ENCODE data around the gene HABP4.
A peak's percentile ranks its signal among the peaks of the same experiment; 100 is the strongest.

HABP4 gene

DNA sequence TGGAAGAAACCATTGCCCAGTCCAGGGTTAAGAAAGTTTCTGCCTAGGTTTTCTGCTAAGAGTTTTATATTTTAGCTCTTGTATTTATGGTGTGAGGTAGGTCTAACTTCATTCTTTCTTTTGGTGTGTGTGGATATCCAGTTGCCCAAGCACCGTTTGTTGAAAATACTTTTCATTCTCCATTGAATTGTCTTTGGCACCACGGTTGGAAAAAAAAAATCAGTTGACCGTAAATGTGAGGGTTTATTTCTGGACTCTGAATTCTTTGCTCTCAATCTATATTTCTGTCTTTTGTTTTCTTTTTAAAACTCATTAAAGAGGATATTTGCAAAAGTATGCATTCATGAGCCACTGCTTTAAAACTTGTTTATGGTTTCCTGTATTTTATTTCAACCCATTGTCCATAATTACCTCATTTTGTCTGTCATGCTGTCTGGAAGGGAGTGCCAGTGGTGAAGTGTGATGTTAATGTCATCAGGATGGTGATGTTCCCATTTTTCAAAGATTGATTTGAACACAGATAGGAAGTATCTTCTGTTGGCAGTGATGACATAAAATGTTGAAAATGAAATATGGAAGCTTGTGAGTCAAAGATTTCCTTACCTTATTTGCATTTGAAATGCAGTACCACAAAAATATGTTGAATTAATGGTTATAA, 33.9 kb downstream of the HABP4 start:
- no peak for TF ChIP-seq SIN3A (IDR thresholded peaks at IDR 0.05; ENCODE audit: borderline replicate concordance, insufficient read depth, low read length)
- no peak for TF ChIP-seq TAF1 (IDR thresholded peaks at IDR 0.05; ENCODE audit: borderline replicate concordance, insufficient read depth, low read length)
- no peak for TF ChIP-seq FOXP2 (optimal IDR thresholded peaks at IDR 0.05; ENCODE audit: borderline replicate concordance, extremely low read depth, extremely low read length, insufficient read depth)

DNA sequence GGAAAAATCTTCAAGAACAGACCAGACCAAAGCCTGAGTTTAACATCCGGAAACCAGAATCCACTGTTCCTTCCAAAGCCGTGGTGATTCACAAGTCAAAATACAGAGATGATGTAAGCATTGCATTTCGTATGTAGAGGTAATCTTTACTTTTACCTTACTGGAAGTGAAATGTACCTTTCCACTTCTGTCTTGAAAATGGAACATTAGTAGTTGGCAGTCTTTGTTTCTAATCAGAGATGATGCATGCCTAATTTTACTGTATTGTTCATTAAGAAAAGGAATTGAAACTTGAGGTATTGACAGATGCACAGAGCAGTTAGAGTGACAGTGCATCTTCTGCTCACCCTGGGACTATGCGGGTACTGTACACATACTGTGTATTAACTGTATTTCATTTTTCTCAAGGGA, 34.6 kb downstream of the HABP4 start:
- TF ChIP-seq FOXP2 (optimal IDR thresholded peaks at IDR 0.05; ENCODE audit: borderline replicate concordance, extremely low read depth, extremely low read length, insufficient read depth): no peak
- TF ChIP-seq, protein P1, sequence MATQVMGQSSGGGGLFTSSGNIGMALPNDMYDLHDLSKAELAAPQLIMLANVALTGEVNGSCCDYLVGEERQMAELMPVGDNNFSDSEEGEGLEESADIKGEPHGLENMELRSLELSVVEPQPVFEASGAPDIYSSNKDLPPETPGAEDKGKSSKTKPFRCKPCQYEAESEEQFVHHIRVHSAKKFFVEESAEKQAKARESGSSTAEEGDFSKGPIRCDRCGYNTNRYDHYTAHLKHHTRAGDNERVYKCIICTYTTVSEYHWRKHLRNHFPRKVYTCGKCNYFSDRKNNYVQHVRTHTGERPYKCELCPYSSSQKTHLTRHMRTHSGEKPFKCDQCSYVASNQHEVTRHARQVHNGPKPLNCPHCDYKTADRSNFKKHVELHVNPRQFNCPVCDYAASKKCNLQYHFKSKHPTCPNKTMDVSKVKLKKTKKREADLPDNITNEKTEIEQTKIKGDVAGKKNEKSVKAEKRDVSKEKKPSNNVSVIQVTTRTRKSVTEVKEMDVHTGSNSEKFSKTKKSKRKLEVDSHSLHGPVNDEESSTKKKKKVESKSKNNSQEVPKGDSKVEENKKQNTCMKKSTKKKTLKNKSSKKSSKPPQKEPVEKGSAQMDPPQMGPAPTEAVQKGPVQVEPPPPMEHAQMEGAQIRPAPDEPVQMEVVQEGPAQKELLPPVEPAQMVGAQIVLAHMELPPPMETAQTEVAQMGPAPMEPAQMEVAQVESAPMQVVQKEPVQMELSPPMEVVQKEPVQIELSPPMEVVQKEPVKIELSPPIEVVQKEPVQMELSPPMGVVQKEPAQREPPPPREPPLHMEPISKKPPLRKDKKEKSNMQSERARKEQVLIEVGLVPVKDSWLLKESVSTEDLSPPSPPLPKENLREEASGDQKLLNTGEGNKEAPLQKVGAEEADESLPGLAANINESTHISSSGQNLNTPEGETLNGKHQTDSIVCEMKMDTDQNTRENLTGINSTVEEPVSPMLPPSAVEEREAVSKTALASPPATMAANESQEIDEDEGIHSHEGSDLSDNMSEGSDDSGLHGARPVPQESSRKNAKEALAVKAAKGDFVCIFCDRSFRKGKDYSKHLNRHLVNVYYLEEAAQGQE (IDR thresholded peaks at IDR 0.05; ENCODE audit: insufficient read depth in 1 of 2, low read depth in 2 of 2, low read length in 2 of 2): no peak
- TF ChIP-seq SIN3A (IDR thresholded peaks at IDR 0.05; ENCODE audit: borderline replicate concordance, insufficient read depth, low read length): no peak
- no peak for TF ChIP-seq POLR2AphosphoS5 (IDR thresholded peaks at IDR 0.05; ENCODE audit: low read depth, low read length)
- no peak for TF ChIP-seq TAF1 (IDR thresholded peaks at IDR 0.05; ENCODE audit: borderline replicate concordance, insufficient read depth, low read length)

DNA sequence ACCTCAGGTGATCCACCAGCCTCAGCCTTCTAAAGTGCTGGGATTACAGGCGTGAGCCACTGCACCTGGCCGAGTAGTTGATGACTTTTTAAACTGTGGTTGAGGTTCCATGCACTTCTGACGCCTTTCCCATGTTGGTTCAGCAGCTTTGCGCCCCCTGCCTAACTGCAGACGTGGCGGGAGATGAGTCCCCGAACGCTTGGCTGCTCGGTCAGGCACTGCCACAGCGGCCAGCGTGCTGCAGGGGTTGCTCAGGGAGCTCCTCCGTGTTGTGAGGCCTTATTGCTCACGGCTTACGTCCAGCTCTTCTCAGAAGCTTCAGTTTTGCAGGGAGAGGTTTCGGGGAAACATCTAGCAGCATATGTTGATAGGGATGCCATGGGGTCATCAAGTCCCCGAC, 35.3 kb downstream of the HABP4 start:
- TF ChIP-seq SIN3A (IDR thresholded peaks at IDR 0.05; ENCODE audit: borderline replicate concordance, insufficient read depth, low read length) (no peak), POLR2AphosphoS5 (IDR thresholded peaks at IDR 0.05; ENCODE audit: low read depth, low read length) (no peak), TAF1 (IDR thresholded peaks at IDR 0.05; ENCODE audit: borderline replicate concordance, insufficient read depth, low read length) (no peak), FOXP2 (optimal IDR thresholded peaks at IDR 0.05; ENCODE audit: borderline replicate concordance, extremely low read depth, extremely low read length, insufficient read depth) (no peak)
- TF ChIP-seq, protein P1 (IDR thresholded peaks at IDR 0.05; ENCODE audit: insufficient read depth in 1 of 2, low read depth in 2 of 2, low read length in 2 of 2): no peak

DNA sequence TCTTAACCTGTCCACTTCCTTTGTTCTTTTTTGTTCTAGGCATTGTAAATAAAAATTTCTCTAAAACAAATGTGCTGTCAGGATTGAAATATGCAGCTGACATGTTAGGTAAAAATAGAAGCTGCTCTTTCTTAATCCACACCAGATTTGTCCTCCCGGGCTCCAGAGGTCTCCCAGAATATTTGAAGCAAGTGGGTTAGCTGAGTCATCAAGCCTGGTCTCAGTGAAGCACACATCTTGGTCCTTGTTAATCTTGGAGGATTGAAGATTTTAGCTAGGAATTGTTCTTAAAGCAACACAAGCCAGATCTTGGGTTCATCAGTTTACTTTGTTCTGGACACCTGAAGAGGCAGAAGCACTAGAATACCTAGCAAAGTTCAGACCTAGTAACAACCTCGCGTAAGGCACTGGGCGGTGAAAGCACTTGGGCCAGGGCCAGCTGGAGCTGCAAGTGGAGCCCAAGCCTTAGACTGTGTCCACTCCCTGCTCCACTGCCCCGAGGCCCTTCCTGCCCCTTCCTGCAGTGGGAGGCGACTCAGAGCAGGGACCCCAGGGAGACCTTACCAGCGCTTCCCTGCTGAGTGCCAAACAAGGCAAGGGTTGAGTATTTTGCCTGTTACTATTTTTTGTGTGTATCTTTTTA, 36.5 kb downstream of the HABP4 start:
- TF ChIP-seq FOXP2 (optimal IDR thresholded peaks at IDR 0.05; ENCODE audit: borderline replicate concordance, extremely low read depth, extremely low read length, insufficient read depth) (peak; percentile 19), SIN3A (IDR thresholded peaks at IDR 0.05; ENCODE audit: borderline replicate concordance, insufficient read depth, low read length) (no peak)

DNA sequence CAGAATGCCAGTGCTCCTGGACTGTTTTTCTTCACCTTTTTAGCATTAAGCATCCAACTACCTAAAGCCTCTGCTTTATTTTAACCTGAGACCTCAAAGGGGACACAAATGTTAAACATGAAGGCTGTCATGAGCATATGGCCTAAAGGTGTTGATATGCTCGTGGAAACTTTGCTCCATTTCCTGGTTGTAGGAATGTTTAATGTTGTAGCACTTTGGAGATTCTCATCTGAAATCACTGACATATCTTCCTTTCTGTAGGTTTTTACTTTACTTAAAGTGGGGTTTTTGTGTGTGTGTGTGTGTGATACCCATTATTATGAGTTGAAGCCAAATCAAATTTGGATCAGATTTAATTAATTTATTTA, 37.0 kb downstream of the HABP4 start:
- TF ChIP-seq FOXP2 (optimal IDR thresholded peaks at IDR 0.05; ENCODE audit: borderline replicate concordance, extremely low read depth, extremely low read length, insufficient read depth) (no peak), POLR2AphosphoS5 (IDR thresholded peaks at IDR 0.05; ENCODE audit: low read depth, low read length) (no peak), SIN3A (IDR thresholded peaks at IDR 0.05; ENCODE audit: borderline replicate concordance, insufficient read depth, low read length) (no peak), TAF1 (IDR thresholded peaks at IDR 0.05; ENCODE audit: borderline replicate concordance, insufficient read depth, low read length) (no peak)
- TF ChIP-seq, protein P1 (IDR thresholded peaks at IDR 0.05; ENCODE audit: insufficient read depth in 1 of 2, low read depth in 2 of 2, low read length in 2 of 2): no peak

DNA sequence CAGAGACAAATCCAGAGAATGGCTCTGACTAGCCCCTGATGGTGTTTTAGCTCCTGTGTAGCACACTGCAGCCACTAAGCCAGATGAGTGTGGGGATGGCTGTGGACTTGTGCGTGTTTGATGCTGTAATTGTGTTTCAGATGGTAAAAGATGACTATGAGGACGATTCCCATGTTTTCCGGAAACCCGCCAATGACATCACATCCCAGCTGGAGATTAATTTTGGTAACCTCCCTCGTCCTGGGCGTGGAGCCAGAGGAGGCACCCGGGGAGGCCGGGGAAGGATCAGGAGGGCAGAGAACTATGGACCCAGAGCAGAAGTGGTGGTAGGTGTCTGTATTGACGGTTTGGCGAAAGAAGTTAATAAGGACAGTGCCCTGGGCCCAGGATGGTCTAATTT, 38.0 kb downstream of the HABP4 start:
- TF ChIP-seq SIN3A (IDR thresholded peaks at IDR 0.05; ENCODE audit: borderline replicate concordance, insufficient read depth, low read length) (no peak), FOXP2 (optimal IDR thresholded peaks at IDR 0.05; ENCODE audit: borderline replicate concordance, extremely low read depth, extremely low read length, insufficient read depth) (no peak), POLR2AphosphoS5 (IDR thresholded peaks at IDR 0.05; ENCODE audit: low read depth, low read length) (no peak), TAF1 (IDR thresholded peaks at IDR 0.05; ENCODE audit: borderline replicate concordance, insufficient read depth, low read length) (no peak)
- TF ChIP-seq, protein P1 (IDR thresholded peaks at IDR 0.05; ENCODE audit: insufficient read depth in 1 of 2, low read depth in 2 of 2, low read length in 2 of 2): no peak

All from PFSK-1 (cell line).